ENCODE measurements around the gene CAPN2.

The CAPN2 gene

GRCh38 chr1:223712194-223712849 lies at the start of gene CAPN2:
Gene CAPN2, plus strand, starts transcription at chr1:223712539. Its CDS starts 102 bp downstream, at chr1:223712641.
- DNase-seq = no peak

- DNase-seq = peak; percentile 27
Measured at GRCh38 chr1:223662943-223663342, 49.4 kb upstream of the CAPN2 start.

DNA sequence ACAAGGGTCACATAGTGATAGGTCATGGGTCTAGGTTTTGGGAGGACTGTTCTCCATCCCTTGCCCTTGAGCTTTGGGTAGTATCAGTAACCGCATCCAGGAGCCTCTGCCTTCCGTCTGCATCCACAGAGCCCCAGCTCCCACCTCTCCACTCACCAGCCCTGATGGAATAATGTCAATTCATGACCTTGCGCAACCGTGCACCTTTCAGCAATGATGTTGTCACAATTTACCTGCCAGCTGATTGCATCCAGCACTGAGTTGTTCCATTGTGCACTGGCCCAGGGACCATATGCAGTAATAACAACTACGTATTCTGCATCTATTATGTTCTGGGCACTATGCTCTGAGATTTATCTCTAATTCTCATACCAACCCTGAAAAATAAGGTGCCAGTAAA lies 48.2 kb upstream of the CAPN2 start:
- no peak for DNase-seq

DNA sequence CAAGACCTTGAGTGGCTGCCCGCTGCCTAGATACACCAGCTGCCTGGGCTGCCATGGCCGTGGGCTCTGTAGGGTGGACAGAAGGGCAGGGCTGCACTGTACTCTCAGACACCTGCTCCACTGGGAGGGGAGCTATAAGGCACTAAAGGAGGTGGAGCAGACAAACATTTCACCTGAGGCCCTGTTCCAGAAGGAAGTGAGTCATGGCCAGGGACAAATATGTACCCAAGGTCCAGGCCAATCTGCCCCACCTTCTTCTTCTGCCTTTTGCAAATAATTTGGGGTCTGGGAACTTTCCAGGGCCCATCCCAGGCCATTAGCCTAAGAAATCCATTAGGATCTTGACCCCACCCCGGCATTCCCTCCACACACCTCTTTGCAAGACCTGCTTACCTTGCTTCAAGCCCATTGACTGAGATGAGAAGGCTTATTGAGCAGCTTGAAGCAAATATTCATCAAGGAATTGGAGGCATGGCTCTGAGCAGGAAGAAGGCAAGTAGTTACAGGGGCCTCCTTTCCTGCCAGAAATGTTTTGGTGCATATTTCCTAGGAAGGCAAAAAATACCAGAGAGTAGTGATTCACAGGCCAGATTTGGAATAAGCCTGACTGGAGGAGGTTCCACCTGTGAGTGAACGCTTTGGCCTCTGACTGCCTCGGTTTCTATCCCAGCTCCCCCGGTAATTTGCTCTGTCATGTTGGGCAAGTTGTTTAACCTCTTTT lies 46.6 kb upstream of the CAPN2 start, which contains the start of gene CAPN8:
TSS of gene CAPN8 (minus strand) at position 110 of the 721 bp plus-strand sequence. CDS start at position 55, 55 bp downstream.
- DNase-seq = no peak

DNA sequence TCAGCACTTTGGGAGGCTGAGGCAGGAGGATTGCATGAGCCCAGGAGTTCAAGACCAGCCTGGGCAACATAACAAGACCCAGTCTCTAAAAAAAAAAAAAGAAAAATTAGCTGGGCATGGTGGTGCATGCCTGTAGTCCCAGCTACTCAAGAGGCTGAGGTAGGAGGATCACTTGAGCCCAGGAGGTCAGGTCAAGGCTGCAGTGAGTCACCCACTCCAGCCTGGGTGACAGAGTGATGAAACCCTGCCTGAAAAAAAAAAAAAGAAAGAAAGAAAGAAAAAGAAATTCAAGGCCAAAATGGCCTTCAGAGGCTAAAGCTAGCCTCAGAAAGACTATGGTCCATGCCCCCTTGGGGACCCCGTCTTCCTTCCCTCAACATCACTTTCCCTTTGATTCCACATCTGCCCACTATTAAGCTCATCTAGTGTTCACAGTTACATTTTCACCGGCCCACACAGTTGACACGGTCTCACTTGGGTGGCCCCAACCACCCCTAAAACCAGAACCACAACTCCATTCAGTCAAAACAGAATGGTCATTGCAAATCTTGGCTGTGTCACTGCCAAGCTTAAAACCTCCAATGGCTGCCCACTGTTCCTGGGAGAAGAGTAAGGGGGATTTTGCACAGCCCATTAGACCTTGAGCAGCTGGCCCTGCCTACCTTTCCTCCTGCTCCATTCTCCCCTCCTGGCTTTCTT lies 44.7 kb upstream of the CAPN2 start:
- DNase-seq = no peak

GRCh38 chr1:223669003-223669795 lies 43.1 kb upstream of the CAPN2 start:
- no peak for DNase-seq

- DNase-seq = no peak
Measured at GRCh38 chr1:223670458-223671159, 41.7 kb upstream of the CAPN2 start.

- no peak for DNase-seq
Measured at GRCh38 chr1:223674119-223674890, 38.0 kb upstream of the CAPN2 start.

DNA sequence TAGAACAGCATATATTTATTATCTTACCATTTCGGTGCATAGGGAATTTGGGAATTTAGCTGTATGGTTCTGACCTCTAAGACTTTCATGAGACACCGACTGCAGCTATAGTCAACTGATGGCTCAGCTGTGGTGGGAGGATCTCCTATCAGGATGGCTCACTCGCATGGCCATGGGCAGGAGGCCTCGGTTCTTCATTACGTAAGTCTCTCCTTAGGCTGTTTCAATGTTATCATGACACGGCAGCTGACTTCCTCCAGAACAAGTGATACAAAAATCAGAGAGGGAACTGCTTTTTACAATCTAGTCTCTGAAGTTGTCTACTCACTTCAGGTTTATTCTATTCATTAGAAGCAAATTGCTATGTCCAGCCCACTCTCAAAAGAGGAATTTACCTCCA lies 33.5 kb upstream of the CAPN2 start:
- no peak for DNase-seq

DNA sequence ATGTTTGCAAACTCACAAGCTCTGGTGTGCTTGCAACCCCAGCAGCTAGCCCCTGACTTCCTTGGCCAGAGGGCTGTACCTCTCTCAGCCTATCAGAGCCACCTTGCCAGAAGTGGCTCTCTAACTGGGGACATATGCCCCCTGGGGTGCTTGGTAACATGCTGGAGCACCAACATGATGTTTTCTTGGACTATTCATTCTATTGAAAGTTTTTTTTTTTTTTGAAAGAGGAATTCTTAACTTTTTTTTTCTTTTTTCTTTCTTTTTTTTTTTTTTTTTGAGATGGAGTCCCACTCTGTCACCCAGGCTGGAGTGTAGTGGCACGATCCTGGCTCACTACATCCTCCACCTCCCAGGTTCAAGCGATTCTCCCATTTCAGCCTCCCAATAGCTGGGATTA lies 32.2 kb upstream of the CAPN2 start:
- DNase-seq = no peak

- DNase-seq = no peak
Measured at GRCh38 chr1:223682502-223682901, 29.8 kb upstream of the CAPN2 start.

DNA sequence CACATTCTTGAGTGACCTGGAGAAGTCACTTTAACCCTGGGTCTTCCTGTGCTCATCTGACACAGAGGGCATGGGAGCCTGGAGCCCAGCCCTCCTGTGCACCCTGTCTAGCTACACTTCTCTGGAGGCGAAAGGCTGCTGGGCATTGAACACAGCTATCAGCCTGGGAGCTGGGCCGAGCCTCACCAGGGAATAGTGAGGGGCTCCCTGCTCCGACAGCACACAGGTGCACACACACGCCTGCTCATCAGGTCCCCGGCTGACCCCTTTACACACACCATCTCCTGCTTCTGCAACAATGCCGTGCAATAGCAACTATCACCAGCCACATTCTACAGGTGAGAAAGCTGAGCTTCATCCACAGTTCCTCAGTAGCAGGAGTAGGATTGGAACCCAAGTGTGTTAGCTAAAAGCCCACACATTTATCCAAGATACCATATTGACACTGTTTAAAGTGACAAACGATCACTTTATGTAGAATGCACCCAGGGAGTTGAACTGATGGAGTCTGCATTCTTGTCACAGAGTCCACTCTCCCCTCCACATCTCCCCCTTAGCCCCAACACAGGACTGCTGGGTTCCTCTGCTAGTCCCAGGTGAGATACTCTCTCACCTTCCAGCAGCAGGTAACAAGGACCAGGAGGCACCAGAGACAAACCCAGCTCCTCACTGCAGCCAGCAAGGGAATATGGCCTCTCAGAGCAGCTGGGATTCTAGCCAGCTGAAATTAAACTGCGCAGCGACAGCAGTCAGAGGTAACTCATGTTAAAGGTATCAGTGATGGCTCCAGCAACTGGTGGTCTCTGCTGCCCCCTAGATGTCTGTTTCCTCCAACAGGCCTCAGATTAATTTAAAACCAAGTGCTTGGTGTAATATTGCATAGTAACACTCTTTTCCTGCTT lies 28.5 kb upstream of the CAPN2 start:
- DNase-seq = no peak

- DNase-seq = no peak
Measured at GRCh38 chr1:223684488-223684792, 27.9 kb upstream of the CAPN2 start.

DNA sequence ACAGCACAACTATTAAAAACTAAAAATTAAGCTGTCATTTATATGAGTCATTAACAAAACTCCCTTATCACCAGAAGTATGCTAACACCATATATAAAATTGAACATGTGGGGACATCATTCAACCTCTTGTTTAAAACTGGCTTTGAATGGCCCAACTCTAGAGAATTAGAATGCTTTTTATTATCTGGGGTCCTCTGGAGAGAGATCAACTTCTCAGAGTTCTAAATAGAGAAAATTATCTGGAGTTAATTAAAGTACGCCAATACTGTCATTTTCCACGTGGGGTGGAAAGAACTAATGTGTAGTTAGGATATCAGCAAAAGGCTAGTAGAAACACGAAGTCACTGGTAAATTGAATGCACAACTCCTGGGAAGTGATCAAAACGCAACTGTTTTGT lies 21.2 kb upstream of the CAPN2 start:
- no peak for DNase-seq

DNA sequence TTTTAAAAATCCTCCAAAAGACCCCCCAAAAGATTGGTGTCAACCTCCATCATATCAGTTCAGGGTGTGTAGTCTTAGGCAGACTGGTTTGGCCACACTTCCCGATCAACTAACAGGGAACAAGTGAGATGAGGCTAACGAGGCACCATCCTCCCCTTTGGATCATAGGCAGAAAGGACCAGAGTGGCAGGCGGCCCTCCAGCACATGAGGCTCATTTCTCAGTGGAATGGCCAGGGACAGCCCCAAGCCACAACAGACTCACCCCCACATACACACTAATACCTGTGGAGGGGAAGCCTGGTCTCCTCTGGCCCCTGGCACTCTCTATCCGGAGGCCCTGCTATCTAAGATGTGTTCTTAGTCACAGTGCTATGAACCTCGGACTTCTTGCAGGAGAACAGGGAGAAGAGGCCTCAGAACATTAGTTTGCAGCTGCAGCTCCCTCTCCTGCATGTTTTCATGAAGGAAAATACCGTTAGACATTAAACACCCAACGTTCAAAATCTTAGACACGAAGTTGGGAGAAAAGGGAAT lies 17.3 kb upstream of the CAPN2 start:
- DNase-seq = no peak

DNA sequence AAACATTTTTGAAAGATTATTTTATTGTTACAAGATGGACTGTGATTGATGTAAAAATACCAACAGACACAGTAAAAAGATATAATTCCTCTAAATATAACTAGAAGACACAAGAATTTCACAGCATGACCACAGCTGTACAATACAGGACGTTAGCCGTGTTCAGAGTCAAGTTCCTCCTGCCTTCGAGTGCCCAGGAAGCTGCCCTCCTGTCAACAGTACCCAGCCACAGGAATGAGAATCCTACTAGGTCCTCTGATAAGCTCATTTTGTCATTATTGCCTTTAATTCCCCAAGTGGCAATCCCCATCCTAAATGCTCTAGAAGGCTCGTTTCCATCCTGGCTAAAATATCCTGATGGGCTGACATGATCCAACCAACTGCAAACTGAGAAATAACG lies 16.4 kb upstream of the CAPN2 start:
- no peak for DNase-seq

- DNase-seq = no peak
Measured at GRCh38 chr1:223700388-223700918, 11.9 kb upstream of the CAPN2 start.

DNA sequence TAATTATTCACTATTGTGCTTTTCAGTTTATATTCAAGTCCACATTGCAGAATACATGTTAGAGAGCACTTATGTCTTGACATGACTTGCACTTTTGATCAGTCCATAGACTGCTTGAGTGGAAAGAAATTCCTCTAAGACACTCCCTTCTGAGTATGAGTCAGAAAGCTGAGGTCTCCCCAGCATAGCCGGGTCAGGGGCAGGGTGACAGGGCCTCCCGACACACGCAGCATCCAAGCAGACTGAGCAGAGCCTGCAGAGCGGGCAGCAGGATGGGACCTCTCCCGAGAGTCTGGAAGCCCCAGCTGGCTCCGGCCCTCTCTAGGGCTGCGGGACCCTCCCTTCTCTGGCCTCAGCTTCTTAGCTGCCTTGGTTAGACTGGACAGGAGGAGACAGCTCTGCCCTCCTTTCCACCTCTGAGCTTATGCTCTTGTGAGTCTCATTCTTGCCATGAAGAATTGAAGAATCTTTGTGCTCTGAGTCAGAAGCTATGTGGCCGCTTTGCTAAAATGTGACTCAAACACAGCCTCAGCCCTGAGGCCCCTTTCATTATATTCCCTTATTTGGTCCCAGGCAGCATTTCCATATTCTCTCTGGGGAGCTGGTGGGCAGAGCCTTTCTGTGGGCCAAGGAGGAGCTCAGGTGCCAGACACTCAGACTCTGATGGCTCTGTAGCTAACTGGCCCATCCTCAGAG lies 11.2 kb upstream of the CAPN2 start:
- DNase-seq = no peak

Measured in GF-D8 (cell line).